WTC11 (cell line): ENCODE measurements around the gene PRKAA2.

ENCODE experiments used
- CREB1 ChIP-seq: sonication (generic); formaldehyde crosslinking; IDR thresholded peaks from 2 replicates; pipeline ENCODE4 v1.8.0; 2023; ENCODE audit warnings: mild to moderate bottlenecking, missing genetic modification reagents
- MYBL2 ChIP-seq: sonication (generic); formaldehyde crosslinking; IDR thresholded peaks from 2 replicates; pipeline ENCODE4 v1.8.1; 2023; ENCODE audit warnings: mild to moderate bottlenecking, moderate library complexity, missing genetic modification reagents
- SMAD4 ChIP-seq: sonication (generic); formaldehyde crosslinking; IDR thresholded peaks from 2 replicates; pipeline ENCODE4 v1.8.0; 2022; ENCODE audit warnings: mild to moderate bottlenecking, missing genetic modification reagents
- ZNF121 ChIP-seq: sonication (generic); formaldehyde crosslinking; IDR thresholded peaks from 2 replicates; pipeline ENCODE4 v1.8.0; 2023; ENCODE audit warnings: missing genetic modification reagents
- TF ChIP-seq, protein P1 (sequence below): sonication (generic); formaldehyde crosslinking; IDR thresholded peaks from 2 replicates; pipeline ENCODE4 v1.8.1; 2023; ENCODE audit warnings: mild to moderate bottlenecking, missing genetic modification reagents, borderline replicate concordance
- TF ChIP-seq, protein P2 (sequence below): fragments of 200-600 bp; IDR thresholded peaks from 2 replicates; pipeline ENCODE4 v1.8.0; 2022; ENCODE audit warnings: antibody characterized with exemption

DNA sequence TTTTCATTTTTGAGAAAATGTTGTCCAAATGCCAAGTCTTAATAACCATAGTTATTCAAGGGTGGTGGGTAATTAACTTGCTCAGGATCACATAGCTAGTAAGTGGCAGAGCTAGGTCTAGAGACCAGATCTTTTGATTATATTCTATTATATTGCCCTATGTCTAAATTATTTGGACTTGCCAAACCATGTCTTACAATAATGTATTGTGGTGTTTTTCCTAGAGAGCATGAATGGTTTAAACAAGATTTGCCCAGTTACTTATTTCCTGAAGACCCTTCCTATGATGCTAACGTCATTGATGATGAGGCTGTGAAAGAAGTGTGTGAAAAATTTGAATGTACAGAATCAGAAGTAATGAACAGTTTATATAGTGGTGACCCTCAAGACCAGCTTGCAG lies 58.6 kb downstream of the PRKAA2 start:
- TF ChIP-seq, protein P1, sequence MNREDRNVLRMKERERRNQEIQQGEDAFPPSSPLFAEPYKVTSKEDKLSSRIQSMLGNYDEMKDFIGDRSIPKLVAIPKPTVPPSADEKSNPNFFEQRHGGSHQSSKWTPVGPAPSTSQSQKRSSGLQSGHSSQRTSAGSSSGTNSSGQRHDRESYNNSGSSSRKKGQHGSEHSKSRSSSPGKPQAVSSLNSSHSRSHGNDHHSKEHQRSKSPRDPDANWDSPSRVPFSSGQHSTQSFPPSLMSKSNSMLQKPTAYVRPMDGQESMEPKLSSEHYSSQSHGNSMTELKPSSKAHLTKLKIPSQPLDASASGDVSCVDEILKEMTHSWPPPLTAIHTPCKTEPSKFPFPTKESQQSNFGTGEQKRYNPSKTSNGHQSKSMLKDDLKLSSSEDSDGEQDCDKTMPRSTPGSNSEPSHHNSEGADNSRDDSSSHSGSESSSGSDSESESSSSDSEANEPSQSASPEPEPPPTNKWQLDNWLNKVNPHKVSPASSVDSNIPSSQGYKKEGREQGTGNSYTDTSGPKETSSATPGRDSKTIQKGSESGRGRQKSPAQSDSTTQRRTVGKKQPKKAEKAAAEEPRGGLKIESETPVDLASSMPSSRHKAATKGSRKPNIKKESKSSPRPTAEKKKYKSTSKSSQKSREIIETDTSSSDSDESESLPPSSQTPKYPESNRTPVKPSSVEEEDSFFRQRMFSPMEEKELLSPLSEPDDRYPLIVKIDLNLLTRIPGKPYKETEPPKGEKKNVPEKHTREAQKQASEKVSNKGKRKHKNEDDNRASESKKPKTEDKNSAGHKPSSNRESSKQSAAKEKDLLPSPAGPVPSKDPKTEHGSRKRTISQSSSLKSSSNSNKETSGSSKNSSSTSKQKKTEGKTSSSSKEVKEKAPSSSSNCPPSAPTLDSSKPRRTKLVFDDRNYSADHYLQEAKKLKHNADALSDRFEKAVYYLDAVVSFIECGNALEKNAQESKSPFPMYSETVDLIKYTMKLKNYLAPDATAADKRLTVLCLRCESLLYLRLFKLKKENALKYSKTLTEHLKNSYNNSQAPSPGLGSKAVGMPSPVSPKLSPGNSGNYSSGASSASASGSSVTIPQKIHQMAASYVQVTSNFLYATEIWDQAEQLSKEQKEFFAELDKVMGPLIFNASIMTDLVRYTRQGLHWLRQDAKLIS (CRISPR knock-in tag): no peak
- no peak for TF ChIP-seq CREB1
- no peak for TF ChIP-seq ZNF121 (CRISPR knock-in tag)
- TF ChIP-seq, protein P2, sequence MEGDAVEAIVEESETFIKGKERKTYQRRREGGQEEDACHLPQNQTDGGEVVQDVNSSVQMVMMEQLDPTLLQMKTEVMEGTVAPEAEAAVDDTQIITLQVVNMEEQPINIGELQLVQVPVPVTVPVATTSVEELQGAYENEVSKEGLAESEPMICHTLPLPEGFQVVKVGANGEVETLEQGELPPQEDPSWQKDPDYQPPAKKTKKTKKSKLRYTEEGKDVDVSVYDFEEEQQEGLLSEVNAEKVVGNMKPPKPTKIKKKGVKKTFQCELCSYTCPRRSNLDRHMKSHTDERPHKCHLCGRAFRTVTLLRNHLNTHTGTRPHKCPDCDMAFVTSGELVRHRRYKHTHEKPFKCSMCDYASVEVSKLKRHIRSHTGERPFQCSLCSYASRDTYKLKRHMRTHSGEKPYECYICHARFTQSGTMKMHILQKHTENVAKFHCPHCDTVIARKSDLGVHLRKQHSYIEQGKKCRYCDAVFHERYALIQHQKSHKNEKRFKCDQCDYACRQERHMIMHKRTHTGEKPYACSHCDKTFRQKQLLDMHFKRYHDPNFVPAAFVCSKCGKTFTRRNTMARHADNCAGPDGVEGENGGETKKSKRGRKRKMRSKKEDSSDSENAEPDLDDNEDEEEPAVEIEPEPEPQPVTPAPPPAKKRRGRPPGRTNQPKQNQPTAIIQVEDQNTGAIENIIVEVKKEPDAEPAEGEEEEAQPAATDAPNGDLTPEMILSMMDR: no peak
- TF ChIP-seq MYBL2 (CRISPR knock-in tag): no peak
- TF ChIP-seq SMAD4: no peak
